Activated CD8-positive, alpha-beta memory T cell treated with anti-CD3 and anti-CD28 coated beads, Interleukin-2, amount 50 U/mL, for 1 hour (primary cell): ENCODE data around the gene RAB3B.
"Not testable (repeated sequence)": the region's sequence is repeated elsewhere in the genome, so short reads cannot be mapped to it uniquely, and the experiment has no call there.

Experiments
- DNase-seq: peaks from one replicate; pipeline ENCODE4 v3.0.0-alpha.2; 2020; ENCODE audit errors: extremely low read depth

RAB3B gene

GRCh38 chr1:51990478-51990965 lies at the start of gene RAB3B:
Gene RAB3B (minus strand): TSS chr1:51990700. CDS start chr1:51977117, 13,583 bp downstream.
- peak; percentile 10 for DNase-seq

GRCh38 chr1:52037909-52038308 lies 47.4 kb upstream of the RAB3B start:
- DNase-seq, result no peak

GRCh38 chr1:52037402-52037814 lies 46.9 kb upstream of the RAB3B start:
- no peak for DNase-seq

- DNase-seq, result no peak
Observed at GRCh38 chr1:52034050-52034384, 43.5 kb upstream of the RAB3B start.

- DNase-seq, result peak; percentile 81
Observed at GRCh38 chr1:52033190-52034049, 42.9 kb upstream of the RAB3B start, which contains the start of gene KTI12. Gene KTI12 (minus strand): TSS chr1:52033810. CDS start chr1:52033761, 49 bp downstream.

GRCh38 chr1:52032785-52033131 lies 42.3 kb upstream of the RAB3B start:
- DNase-seq, result no peak

- no peak for DNase-seq
Observed at GRCh38 chr1:52032124-52032784, 41.8 kb upstream of the RAB3B start.

- not testable (repeated sequence) for DNase-seq
Observed at GRCh38 chr1:52028839-52029238, 38.3 kb upstream of the RAB3B start.

GRCh38 chr1:52028328-52028727 lies 37.8 kb upstream of the RAB3B start:
- DNase-seq, result no peak

- no peak for DNase-seq
Observed at GRCh38 chr1:52026278-52026677, 35.8 kb upstream of the RAB3B start.

GRCh38 chr1:52022133-52022532 lies 31.6 kb upstream of the RAB3B start:
- DNase-seq, result no peak

GRCh38 chr1:52008071-52008809 lies 17.7 kb upstream of the RAB3B start:
- no peak for DNase-seq

- DNase-seq, result no peak
Observed at GRCh38 chr1:52007215-52008002, 16.9 kb upstream of the RAB3B start.

GRCh38 chr1:52006081-52006553 lies 15.6 kb upstream of the RAB3B start:
- not testable (repeated sequence) for DNase-seq

GRCh38 chr1:52005548-52005947 lies 15.0 kb upstream of the RAB3B start:
- DNase-seq, result not testable (repeated sequence)

- no peak for DNase-seq
Observed at GRCh38 chr1:52003877-52004276, 13.4 kb upstream of the RAB3B start.

GRCh38 chr1:52002038-52002917 lies 11.8 kb upstream of the RAB3B start:
- DNase-seq, result peak; percentile 26

GRCh38 chr1:51998701-51999100 lies 8.2 kb upstream of the RAB3B start:
- no peak for DNase-seq

GRCh38 chr1:51997974-51998382 lies 7.5 kb upstream of the RAB3B start:
- DNase-seq, result no peak
